HTR-8/SVneo (cell line): ENCODE data around the gene RPUSD1.
A peak's percentile ranks its signal among the peaks of the same experiment; 100 is the strongest.
"Not testable (repeated sequence)": the region's sequence is repeated elsewhere in the genome, so short reads cannot be mapped to it uniquely, and the experiment has no call there.

Experiments
- DNase-seq: peaks from one replicate; pipeline ENCODE4 v3.0.0; 2011; ENCODE audit warnings: low spot score, mixed read lengths; ENCODE audit not compliant: insufficient read length
- FAIRE-seq: peaks from 2 replicates; lab custom pipeline; 2011; peaks lifted over from hg19 to GRCh38; lab: Jason Lieb, UNC

RPUSD1 gene

DNA sequence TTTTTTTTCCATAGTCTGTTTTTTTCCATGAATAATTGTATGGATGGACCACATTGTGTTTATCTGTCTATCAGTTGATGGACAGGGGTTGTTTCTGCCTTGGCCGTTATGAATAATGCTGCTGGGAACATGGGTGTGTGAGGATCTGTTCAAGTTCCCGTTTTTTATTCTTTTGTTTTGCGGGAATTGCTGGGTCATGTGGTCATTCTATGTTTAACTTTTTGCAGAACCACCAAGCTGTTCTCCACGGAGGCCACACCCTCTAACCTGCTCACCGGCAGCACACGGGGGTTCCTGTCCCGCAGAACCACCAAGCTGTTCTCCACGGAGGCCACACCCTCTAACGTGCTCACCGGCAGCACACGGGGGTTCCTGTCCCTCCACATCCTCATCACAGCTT lies 33.5 kb downstream of the RPUSD1 start:
- no peak for DNase-seq
- FAIRE-seq, result no peak

DNA sequence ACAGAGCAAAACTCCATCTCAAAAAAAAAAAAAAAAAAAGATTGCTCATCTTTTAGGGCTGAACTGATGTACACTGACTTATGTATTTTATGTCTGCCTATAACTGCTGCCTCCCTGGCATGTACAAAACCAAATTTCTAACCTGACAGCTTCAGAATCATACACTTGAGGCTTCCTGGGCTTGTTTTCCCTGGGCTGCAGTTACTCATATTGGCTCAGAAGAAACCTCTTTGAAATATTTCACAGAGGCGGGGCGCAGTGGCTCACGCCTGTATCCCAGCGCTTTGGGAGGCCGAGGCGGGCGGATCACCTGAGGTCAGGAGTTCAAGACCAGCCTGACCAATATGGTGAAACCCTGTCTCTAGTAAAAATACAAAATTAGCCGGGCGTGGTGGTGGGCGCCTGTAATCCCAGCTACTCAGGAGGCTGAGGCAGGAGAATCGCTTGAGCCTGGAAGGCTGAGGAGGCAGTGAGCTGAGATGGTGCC lies 34.0 kb downstream of the RPUSD1 start:
- DNase-seq, FAIRE-seq: not testable (repeated sequence)

DNA sequence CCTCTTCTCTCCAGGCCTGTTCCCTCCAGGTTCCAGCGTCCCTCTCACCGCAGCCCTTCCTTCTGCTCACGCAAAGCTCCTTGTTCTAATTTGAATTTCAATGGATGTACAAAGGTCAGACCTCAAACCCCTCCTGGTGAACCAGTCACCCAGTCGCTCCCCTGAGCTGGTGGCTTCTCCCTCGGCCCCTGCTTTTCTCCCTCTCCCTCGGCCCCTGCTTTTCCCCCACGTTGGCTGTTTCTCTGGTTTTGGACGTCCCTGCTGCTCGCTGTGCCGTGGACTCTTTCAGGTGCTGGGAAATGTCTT lies 36.2 kb downstream of the RPUSD1 start:
- FAIRE-seq, result no peak

DNA sequence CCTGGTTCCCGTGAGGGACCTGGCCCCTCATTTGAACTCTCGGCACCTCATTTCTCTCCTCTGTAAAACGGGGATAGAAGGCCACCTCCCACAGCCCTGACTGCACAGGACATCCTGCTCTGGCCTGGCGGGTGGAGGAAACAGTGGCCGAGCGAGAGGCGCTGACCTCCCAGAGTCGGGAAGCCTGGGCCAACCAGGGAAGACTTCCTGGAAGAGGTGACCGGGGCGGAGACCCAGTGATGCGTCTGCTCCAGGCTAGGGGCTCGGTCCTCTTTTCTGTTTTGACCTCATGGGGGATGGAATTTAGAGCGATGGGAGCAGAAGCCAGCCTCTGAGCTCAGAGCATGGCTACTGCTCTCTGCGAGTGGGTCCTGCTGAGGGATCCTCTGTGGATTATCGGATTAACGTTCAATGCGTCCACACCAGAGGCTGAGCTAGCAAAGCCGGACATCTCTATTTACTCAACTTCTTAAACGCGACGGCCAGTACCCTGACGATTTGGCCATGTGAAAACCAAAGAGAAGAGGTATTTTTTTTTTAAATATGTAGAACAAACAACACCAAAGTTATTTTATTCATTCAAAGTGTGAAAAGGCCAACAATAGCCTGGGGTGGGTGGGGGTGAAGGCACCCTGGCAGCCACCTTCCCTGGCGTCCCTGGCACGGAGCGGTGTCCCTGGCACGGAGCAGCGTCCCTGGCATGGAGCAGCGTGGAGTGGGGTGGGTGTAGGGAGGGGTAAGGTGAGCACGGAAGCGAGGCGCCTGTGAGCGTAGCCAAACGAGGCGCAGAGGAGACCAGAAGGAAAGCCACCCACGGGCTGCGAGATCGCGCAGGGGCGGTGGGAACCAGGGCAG lies 36.8 kb downstream of the RPUSD1 start:
- DNase-seq (no peak), FAIRE-seq (no peak)

More for the DNA sequence above, 36.2 kb downstream of the RPUSD1 start:
- DNase-seq, result no peak

DNA sequence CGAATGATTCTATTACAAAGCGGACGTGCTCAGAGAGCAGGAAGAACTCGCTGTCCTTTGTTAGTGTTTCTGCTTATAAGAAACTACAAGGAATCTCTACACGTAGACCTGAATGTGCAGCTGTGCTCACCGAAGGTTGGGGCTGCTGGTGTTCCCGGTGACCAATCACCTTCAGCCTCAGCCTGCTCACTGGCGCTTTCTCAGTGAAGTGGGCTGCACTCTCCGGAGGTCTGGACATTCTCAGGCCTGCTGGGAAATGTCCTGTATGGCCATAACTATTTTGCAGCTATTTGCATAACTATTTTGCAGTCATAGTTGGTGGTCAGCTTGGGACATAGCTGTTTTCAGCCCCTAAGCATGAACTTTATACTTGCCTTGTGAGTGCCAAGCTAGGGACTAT lies 37.7 kb downstream of the RPUSD1 start:
- FAIRE-seq (no peak), DNase-seq (no peak)

DNA sequence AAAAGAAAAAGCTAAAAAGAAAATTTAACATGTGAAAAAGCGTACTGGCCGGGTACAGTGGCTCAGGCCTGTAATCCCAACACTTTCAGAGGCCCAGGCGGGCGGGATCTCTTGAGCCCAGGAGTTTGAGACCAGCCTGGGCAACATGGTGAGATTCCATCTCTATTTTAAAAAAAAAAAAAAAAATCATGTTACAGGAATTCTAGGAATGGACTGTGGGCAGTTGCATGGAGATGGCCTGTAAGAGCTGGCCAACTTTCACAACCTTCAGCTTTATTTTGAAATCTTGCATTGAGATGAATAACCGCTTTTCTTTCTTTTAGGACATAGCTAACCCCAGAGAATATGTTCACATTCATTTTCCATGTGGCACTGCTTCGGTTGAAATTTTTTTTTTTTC lies 39.2 kb downstream of the RPUSD1 start:
- FAIRE-seq (no peak), DNase-seq (no peak)

DNA sequence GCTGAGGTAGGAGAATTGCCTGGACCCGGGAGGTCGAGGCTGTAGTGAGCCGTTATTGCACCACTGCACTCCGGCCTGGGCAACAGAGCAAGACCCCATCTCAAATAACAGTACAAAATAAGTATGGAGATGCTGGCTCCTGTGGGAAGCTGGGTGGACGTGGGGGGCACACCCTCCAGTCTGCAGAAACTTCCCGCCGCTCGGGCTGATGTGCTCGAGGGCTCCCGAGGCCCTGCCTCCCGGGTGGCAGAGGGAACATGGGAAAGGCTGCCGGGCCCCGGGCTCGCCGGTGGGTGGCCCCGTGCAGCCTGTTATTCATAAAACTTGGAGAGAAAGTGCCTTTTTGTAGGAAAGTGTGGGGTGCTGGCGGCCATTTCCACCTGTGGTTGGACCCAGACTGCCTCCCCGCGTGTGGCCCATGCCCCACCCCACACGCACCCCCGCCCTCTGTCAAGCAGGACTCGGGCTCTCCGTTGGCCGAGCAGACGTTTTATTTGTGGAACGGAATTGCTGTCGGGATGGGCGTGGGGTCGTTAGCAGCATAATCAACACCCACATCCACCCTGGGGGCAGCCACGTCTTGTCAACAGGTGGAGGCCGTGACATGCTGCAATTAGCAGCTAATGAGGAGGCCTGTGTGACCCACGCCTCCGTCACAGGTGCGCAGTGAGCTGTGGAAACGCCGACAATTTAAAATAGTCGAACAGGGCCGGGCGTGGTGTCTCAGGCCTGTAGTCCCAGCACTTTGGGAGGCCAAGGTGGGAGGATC lies 40.0 kb downstream of the RPUSD1 start:
- DNase-seq (no peak), FAIRE-seq (no peak)

DNA sequence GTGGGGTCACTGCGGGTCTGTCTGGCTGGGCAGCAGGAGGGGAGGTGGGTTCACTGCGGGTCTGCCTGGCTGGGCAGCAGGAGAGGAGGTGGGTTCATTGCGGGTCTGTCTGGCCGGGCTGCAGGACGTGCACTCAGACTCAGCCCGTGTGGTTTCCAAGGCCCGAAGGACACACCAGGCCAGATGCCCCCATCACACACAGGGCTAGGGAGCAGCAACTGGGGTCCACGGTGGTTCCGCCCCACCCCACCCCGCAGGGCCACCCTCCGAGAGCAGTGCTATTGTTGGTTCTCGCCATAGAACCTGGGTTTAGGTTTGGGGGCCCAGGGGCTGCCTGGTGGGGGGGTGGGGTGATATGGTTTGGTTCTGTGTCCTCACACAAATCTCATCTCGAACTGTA lies 41.5 kb downstream of the RPUSD1 start:
- FAIRE-seq, result no peak

DNA sequence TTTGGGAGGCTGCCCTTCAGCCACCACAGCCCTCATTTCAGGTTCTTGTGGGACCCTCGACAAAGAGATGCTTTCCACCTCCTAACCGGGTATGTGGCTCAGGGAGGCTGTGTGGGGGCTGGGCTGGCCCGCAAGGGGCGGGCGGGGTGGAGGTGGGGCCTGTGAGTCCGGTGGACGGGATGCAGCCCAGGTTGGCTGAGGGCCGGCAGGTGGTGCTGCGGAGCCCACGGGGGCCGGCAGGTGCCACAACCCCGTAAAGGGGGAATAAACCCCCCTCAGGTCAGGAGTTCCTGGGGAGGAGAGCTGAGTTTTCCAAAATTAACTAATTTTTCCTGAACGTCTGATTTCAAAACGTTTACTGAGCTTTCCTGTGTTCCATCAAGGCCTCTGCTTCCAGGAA lies 42.4 kb downstream of the RPUSD1 start:
- DNase-seq, result no peak
- no peak for FAIRE-seq

More for the DNA sequence above, 41.5 kb downstream of the RPUSD1 start:
- DNase-seq, result no peak

DNA sequence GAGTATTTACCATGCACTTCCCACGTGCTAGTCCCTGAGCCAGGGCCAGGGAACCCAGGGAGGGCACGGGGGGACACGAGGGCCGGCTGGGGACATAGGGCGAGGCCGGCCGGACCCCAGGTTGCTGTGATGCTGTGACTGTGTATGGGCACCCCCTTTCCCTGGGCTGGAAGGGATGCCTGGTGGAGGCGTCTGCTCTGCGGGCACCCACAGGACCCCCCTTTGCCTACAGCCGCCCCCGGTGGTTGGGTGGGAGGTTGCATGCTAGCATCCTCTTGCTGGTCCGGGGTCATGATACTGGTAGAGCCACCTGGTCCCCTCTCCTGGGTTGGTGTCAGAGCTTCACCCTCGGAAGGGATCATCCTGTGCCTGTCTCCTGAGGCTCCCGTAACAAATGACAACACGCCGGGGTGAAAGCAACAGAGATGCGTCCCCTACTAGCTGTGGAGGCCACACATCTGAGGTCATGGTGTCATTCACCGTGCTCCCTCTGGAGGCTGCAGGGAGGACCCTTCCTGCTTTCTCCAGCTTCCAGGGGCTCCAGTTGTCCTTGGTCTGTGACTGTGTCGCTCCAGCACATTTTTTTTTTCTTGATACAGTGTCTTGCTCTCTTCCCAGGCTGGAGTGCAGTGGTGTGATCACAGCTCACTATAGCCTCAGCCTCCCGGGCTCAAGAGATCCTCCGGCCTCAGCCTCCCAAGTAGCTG lies 44.2 kb downstream of the RPUSD1 start:
- DNase-seq, result no peak
- FAIRE-seq, result no peak

DNA sequence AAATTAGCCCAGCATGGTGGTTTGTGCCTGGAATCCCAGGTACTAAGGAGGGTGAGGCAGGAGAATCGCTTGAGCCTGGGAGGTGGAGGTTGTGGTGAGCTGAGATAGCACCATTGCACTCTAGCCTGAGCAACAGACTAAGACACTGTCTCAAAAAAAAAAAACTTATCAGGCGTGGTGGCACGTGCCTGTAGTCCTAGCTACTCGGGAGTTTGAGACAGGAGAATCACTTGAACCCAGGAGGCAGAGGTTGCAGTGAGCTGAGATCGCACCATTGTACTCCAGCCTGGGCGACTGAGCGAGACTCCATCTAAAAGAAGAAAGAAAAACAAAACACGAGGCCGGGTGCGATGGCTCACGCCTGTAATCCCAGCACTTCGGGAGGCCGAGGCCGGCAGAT lies 45.3 kb downstream of the RPUSD1 start:
- not testable (repeated sequence) for FAIRE-seq, DNase-seq

DNA sequence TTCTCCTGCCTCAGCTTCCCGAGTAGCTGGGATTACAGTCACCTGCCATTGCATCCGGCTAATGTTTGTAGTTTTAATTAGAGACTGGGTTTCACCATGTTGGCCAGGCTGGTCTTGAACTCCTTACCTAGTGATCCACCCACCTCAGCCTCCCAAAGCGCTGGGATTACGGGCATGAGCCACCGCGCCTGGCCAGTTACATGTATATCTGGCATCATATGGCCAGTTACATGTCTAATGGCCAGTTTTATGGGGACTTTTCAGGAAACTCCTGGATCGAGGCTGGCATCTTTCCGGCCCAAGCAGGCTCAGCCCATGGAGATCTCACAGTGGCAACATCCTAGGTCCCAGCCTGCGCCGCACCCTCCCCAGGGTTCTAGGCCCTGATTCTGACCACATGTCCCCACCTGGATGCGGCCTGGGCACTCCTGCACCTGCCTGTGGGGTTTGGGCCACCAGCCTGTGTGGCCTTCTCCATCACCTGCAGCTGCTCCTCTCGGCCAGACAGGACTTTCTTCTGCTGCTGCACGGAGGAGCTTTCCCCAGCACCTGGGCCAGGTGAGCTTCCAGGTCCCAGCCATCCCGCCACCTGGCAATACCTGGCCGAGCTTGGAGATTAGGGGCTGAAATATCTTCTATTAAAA lies 46.1 kb downstream of the RPUSD1 start:
- FAIRE-seq (no peak), DNase-seq (no peak)

DNA sequence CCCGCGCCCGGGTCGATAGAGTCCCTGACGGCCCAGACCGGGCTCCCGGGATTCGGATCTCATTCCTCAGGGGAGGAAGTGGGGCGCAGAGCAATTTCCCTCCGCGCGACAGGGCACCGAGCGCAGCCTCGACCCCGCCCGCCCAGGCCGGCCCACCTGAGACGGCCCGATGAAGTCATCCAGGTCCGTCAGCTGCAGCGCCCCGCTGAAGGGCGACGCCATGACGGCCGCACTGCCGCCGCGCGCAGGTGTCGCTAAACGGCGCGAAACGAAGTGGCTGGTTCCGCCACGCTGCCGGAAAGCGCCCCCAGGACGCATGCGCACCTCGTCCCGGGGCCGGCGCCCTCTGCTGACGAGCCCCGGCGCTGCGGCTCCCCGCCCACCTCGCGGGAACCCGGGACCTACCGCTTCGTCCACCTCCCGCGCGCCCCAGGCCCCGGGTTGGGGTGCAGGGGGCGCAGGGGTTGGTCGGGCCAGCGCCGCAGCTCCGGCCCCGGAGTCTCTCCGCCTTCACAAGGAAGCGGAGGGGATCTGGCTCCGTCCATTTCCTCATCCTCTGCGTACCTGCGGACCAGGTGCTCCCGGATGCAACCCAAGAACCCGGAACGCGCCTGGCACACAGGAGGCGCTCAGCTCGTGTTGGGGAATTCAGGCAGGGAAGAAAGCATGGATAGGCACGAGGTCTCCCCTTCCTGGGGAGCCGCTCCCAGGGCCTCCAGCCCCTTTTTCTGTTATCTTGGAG lies 47.2 kb downstream of the RPUSD1 start, which contains the start of gene CIAO3:
TSS of gene CIAO3 (minus strand) at position 234 of the 742 bp plus-strand sequence. CDS start at position 222, 12 bp downstream.
- FAIRE-seq, result peak; percentile 97
- DNase-seq, result peak; percentile 91

DNA sequence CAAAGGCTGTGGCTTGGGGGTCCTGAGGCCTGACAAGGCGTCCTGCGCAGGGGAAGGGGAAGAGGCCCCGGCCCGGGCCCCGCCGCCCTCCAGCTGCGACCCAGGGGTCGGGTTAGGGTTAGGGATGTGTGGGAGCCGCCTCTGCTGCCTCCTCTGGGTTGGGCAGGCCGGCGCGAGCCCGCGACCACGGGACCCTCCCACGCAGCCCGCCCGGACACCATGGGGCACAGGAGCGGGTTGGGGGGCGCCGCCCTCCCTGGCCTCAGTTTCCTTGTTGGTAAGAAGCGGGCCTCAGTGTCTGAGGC lies 47.8 kb downstream of the RPUSD1 start:
- DNase-seq (no peak), FAIRE-seq (no peak)

DNA sequence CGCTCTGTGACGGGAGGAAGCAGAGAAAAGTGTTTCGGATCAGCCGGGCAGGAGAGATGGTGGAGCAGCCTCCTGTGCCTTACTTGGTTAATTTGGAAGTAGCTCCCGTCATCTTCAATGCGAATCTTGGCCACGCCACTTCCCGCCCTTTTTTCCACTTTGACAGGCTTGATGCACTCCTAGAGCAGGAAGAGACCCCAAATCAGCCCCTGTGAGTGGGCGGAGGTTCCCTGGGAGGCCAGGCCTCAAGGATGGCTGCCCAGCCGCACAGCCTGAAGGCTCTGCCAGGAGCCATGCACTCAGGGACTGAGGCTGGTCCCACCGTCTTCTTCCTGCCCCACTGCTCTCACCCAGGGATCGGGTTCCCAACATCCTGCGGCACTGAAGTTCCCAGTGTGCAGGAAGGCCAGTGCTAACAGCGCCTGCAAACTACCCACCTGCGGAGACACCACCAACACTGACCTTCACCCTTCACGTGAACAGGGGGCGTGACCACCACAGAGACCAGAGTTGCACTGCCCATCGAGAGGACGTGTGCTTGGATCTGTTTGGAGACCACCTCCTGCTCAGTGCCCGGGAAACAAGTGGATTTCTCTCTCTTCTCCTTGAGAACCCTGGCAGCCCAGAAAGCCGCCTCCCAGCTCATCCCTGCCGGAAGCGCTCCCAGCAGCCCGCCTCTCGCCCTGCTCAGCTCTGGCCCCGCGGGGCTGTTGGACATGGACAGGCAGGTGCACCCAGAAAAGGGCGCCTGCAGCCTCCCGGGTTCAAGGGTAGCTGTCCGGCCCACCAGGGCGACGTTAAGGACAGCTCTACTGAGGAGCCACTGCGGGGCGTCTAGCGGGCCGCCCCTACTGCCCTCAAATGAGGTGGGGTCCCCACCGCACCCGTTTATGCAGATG lies 48.4 kb downstream of the RPUSD1 start:
- FAIRE-seq, result no peak
- no peak for DNase-seq

DNA sequence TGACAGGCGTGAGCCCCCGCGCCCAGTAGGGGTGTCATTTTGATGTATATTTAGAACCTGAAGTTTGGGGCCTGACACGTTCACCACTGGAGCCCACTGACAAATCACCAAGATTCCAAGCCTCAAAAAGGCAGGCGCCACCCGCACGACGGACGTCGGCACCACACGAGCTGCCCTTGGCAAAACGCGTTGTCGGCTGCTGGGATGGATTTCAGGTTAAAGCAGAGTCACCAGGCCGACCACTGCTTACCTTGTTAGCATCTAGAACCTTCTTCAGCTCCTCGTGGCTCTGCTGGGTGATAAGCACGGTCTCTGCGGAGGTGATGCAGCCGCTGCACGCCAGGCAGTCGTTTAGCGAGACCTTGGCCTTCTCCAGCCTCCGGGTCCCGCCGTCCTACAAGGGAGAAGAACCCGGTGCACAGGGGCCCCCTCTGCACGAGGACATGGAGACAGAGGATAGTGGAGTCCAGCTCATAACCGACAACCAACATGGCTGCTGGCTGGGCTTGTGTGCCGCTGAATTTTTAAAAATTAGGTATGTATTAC lies 51.2 kb downstream of the RPUSD1 start:
- FAIRE-seq, result no peak
- DNase-seq, result no peak

DNA sequence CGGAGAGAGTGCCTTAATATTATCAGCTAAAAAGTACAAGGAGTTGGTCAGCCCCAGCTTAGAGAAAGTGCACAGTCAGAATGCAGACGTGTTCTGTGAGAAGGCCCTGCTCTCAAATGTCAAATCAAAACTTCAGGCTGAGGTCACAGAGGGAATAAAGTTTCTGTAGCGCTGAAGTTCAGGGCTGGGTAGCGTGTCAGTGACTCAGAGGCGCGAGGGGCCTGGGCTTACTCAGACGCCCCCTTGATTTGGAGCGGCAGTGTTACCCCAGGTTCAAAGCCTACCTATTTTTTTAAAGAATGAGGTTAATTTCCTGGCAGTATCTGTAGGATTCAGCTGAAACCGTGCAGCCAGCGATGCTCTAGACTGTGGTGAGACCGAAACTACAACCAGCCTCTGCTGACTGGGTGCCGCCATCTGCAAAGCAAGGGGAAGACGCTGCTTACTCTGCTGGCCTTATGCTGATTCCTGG lies 52.2 kb downstream of the RPUSD1 start:
- DNase-seq (no peak), FAIRE-seq (no peak)
